ENCODE results near the gene ZDHHC5. TPM values are rescaled to one million over a fixed set of nuclear protein-coding genes. Genes with fewer than 3 reads are reported as not detected.
A peak's percentile ranks its signal among the peaks of the same experiment; 100 is the strongest.

Gene ZDHHC5
- total and polyA plus RNA-seq, 2 of the 4 experiments (the other 2 are of a cell fraction) = 19.4 to 45.7 TPM

DNA sequence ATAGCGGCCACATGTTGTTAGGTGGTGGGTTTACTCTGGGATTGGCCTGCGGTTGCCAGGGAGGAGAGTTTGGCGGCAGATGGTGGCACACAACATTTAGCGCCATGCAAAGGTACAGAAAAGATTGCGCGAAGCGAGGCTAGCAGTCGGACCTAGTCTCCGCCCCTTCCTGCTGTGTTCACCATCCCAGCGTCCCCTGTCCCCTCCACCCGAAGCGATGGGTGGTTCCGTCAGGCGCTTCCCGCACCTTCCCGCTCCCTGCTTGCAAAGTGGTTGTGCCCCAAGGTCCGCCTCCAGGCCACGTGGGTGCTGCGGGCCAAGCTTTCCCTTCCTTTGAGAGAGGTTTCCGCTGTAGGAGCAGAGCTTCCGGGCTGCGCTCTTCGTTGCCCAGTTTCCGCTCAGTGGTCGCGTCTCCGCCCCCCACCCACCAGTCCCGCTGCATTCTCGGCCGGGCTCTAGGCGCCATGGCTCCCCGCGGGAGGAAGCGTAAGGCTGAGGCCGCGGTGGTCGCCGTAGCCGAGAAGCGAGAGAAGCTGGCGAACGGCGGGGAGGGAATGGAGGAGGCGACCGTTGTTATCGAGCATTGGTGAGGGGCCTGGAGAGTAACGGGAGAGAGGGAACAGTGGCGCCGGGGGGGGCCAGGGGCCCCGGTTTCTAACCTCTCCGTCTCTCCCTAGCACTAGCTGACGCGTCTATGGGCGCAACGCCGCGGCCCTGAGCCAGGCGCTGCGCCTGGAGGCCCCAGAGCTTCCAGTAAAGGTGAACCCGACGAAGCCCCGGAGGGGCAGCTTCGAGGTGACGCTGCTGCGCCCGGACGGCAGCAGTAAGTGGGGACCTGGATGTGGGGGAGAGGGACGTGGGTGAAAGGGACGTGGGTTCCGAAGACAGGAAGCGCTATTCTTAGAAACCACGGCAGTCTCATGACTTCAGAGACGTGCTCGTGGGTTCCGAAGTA, 73.5 kb downstream of the ZDHHC5 start, which contains the start of gene SELENOH:
SELENOH (plus strand) TSS at position 360 of the 955 bp plus-strand sequence; CDS start at position 465, 105 bp downstream.
- Histone ChIP-seq H2AFZ (replicated peaks; ENCODE audit: low read length, poor library complexity) (peak within 1 kb of the TSS; percentile 94), H3K9ac (ENCODE audit: low read depth, low read length) (peak within 1 kb of the TSS; percentile 80), H3K27ac (ENCODE audit: insufficient read depth, low read length) (peak within 1 kb of the TSS; percentile 86), H3K4me1 (ENCODE audit: control insufficient read depth, insufficient read depth, low read length) (peaks cover 2% of the 10 kb centered on the region; the same call in 1 of the 2 replicates), H3K9me1 (ENCODE audit: insufficient read depth, low read length) (0 out of 2 replicates have a peak, but pooled peaks cover 3% of the 10 kb centered on the region), H3K56ac (ENCODE audit: extremely low read depth, insufficient read depth, low read length) (peak within 1 kb of the TSS; percentile 83), H3K79me1 (ENCODE audit: low read depth in 1 of 2, low read length in 2 of 2) (peaks cover 29 to 42% of the 10 kb centered on the region in 2 experiments), H2AK5ac (ENCODE audit: low read depth, low read length) (peak within 1 kb of the TSS; percentile 78), H4K91ac (ENCODE audit: insufficient read depth, low read depth, low read length) (peak within 1 kb of the TSS; percentile 77), H3K18ac (ENCODE audit: low read depth, low read length) (no peak within 1 kb of the TSS; the same call in 1 of the 2 replicates), H2BK15ac (ENCODE audit: low read depth, low read length) (no peak within 1 kb of the TSS), H3K23ac (ENCODE audit: low read depth, low read length) (peak within 1 kb of the TSS; percentile 91), H3K14ac (replicated peaks; ENCODE audit: low read depth, low read length) (peak within 1 kb of the TSS; percentile 95), H2BK120ac (ENCODE audit: low read depth, low read length) (peak within 1 kb of the TSS; percentile 17; the same call in 1 of the 2 replicates), H3K9me3 (ENCODE audit: control insufficient read depth, insufficient read depth, low read length) (no peaks in the 10 kb centered on the region), H4K5ac (ENCODE audit: low read depth, low read length) (peak within 1 kb of the TSS; percentile 74), H3K4me3 (ENCODE audit: insufficient read depth, low read depth, low read length) (peak within 1 kb of the TSS; percentile 63), H3K27me3 (ENCODE audit: control insufficient read depth, insufficient read depth, low read length) (no peaks in the 10 kb centered on the region), H4K8ac (ENCODE audit: low read depth in 2 of 2, low read length in 2 of 2) (peak within 1 kb of the TSS; percentile 76 to 99), H2BK20ac (ENCODE audit: low read depth, low read length) (no peak within 1 kb of the TSS), H3K4me2 (ENCODE audit: low read depth, low read length) (peak within 1 kb of the TSS; percentile 97), H2AK9ac (replicated peaks; ENCODE audit: low read depth, low read length, poor library complexity) (peak within 1 kb of the TSS; percentile 98), H2BK5ac (ENCODE audit: low read depth, low read length, poor library complexity, severe bottlenecking) (peak within 1 kb of the TSS; percentile 75), H3K36me3 (ENCODE audit: control insufficient read depth, insufficient read depth, low read length) (peaks cover 41% of the 10 kb centered on the region), H4K20me1 (ENCODE audit: insufficient read depth, low read length) (no peaks in the 10 kb centered on the region), H3K4ac (ENCODE audit: low read depth, low read length) (peak within 1 kb of the TSS; percentile 92)
- no TSS peak for BruUV-seq (replicated peaks)
- peak; percentile 97 for ATAC-seq (ENCODE audit: low read depth)
- CTCF ChIA-PET = no interaction called here
- in situ Hi-C loops (cut with MboI; ENCODE audit: low sequenced_read_pairs) (loop anchor here (10.0 kb wide), 1 partner anchor 773 kb away; no protein-coding TSS in a partner anchor), dilution Hi-C loops (cut with HindIII; ENCODE audit: low sequenced_read_pairs, unreplicated experiment) (no loop called here), intact Hi-C loops (cut with micrococcal nuclease) (loop anchor here (2.0 to 10.0 kb wide), 3 partner anchors 37 to 771 kb away; no protein-coding TSS in a partner anchor)
- POLR2A ChIA-PET (ENCODE audit: unreplicated experiment) = interaction anchor here (0.6 to 1.2 kb wide), 2 partner anchors 20 to 58 kb away, joined by 4 to 5 read pairs; no protein-coding TSS in a partner anchor
- WGBS, 2 experiments (ENCODE audit: extremely low coverage in 2 of 2, insufficient read length in 1 of 2) = 3% methylated on average over 6 of the region's 75 CpGs; no CpG with 5 or more reads in 1 of the 2 experiments
- DNase-seq = peak; percentile 98
- TF ChIP-seq POLR2A (IDR thresholded peaks at IDR 0.05; ENCODE audit: low read depth, low read length) (peak; percentile 88), CEBPB (IDR thresholded peaks at IDR 0.05; ENCODE audit: low read depth, low read length) (peak; percentile 20; the same call in 1 of the 2 replicates), CTCF (conservative IDR thresholded peaks at IDR 0.05; ENCODE audit: low read depth, low read length) (no peak), MAFK (IDR thresholded peaks at IDR 0.05; ENCODE audit: low read depth, low read length) (no peak), FOS (IDR thresholded peaks at IDR 0.05; ENCODE audit: low read depth, low read length) (no peak), SMC3 (IDR thresholded peaks at IDR 0.05; ENCODE audit: low read depth, low read length) (peak; percentile 29), RCOR1 (IDR thresholded peaks at IDR 0.05; ENCODE audit: insufficient replicate concordance, low read length) (no peak), CHD1 (IDR thresholded peaks at IDR 0.05; ENCODE audit: low read depth, low read length) (peak; percentile 98), NFE2L2 (IDR thresholded peaks at IDR 0.05; ENCODE audit: low read depth, low read length) (no peak), BHLHE40 (IDR thresholded peaks at IDR 0.05; ENCODE audit: low read depth, low read length) (peak; percentile 93), RFX5 (IDR thresholded peaks at IDR 0.05; ENCODE audit: low read depth, low read length) (peak; percentile 95), RAD21 (IDR thresholded peaks at IDR 0.05; ENCODE audit: low read length) (no peak; the same call in 1 of the 2 replicates)
- TF ChIP-seq, protein P1, sequence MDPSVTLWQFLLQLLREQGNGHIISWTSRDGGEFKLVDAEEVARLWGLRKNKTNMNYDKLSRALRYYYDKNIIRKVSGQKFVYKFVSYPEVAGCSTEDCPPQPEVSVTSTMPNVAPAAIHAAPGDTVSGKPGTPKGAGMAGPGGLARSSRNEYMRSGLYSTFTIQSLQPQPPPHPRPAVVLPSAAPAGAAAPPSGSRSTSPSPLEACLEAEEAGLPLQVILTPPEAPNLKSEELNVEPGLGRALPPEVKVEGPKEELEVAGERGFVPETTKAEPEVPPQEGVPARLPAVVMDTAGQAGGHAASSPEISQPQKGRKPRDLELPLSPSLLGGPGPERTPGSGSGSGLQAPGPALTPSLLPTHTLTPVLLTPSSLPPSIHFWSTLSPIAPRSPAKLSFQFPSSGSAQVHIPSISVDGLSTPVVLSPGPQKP (IDR thresholded peaks at IDR 0.05; ENCODE audit: borderline replicate concordance, low read depth, low read length) = no peak
